HG03280 (cell line): ENCODE measurements around the gene HCAR1.
"Not testable (repeated sequence)": the region's sequence is repeated elsewhere in the genome, so short reads cannot be mapped to it uniquely, and the experiment has no call there.

ENCODE experiments used
- ATAC-seq: cut with Tn5 transposase; IDR thresholded peaks from one replicate; pipeline ENCODE4 v1.9.1; 2021; ENCODE audit warnings: mild to moderate bottlenecking, moderate library complexity; ENCODE audit not compliant: unreplicated experiment

HCAR1 gene, protein sequence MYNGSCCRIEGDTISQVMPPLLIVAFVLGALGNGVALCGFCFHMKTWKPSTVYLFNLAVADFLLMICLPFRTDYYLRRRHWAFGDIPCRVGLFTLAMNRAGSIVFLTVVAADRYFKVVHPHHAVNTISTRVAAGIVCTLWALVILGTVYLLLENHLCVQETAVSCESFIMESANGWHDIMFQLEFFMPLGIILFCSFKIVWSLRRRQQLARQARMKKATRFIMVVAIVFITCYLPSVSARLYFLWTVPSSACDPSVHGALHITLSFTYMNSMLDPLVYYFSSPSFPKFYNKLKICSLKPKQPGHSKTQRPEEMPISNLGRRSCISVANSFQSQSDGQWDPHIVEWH

DNA sequence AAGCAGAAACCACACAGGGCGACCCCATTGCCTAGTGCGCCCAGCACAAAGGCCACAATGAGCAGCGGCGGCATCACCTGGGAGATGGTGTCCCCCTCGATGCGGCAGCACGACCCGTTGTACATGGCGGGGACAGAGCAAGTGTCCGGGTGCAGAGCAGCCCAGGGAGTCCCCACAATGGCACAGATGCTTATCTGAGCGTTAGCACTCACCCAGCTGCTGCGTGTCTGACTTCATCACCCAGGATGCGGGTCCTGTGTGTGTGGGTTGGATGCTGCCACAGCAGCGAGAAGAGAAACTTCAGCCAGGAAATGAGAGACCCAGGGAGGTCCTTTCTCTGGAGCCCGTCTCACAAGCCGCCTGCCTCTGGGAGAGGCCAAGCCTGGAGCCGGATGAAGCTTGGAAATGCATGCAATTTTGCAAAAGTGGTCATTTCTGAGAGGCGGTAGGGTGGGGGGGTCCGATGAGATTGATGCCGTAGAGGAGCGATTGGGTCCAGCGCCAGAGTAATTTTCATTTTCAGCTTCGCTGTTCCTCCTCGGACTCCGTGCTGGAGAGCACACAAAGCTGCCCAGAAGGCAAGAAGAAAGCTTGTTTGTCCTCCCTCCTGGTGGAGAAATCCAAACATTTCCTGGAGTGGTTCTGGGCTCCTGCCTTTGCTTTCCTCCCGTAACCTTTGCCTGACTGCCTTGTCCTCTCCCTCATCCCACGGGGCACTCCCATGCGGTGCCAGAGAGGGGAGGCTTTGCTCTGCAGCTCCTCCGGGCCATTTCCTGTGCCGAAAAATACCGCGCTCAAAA, at the start of gene HCAR1:
Gene HCAR1 (minus strand): TSS at position 630 of the 800 bp plus-strand sequence. CDS start 505 bp downstream, at position 125.
- no peak for ATAC-seq

DNA sequence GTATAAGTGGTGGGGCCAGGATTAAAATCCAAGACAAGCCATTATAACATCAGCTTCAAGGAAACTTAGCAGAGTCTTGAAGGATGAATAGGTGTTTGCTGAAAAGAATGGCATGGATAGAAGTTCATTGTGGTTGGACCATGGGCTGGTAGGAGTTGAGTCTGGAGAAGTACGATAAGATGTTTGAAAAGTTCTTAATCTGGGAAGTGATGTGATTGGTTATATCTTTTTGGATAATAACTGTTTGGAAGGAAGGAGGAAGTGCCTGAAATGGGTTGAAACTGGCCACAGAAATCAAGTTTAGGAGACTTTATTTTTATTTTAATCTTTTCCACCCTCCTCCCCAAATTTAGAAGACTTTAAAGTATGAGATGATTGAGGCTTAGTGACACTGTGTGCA, 26.9 kb upstream of the HCAR1 start:
- no peak for ATAC-seq

DNA sequence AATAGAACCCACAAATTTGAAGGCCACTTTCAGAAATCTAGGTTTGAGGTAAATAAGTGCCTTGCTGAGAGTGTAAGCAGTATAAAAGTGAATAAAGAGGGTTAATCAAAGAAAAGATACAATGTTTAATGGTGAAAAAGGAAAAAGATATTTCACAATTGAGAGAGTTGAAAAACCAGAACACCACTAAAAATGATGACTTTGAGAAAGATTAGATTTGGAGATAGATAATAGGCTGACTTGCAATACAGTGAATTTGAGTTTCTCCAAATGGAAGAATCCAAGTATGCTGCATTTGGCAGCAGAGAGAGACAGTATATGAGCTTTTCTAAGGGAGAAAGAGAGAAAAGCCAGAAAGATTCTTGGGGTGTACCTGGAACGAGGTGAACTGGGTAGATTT, 24.1 kb upstream of the HCAR1 start:
- ATAC-seq: no peak

DNA sequence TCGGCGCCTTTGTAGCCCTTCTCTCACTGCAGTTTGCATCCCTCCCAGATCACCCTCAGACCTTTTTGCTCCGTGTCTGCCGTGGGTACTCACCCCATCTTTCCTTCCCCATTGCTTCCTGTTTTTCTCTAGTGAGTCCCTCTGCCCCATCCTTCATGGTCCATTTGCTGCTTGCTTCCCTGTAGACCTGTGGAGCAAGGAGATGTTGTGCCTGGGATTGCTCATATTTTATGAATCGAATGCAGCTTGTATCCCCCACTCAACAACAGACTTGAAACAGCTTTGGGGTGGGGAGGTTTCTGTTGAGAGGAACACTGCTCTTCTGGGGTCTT, 22.6 kb upstream of the HCAR1 start:
- ATAC-seq: no peak

DNA sequence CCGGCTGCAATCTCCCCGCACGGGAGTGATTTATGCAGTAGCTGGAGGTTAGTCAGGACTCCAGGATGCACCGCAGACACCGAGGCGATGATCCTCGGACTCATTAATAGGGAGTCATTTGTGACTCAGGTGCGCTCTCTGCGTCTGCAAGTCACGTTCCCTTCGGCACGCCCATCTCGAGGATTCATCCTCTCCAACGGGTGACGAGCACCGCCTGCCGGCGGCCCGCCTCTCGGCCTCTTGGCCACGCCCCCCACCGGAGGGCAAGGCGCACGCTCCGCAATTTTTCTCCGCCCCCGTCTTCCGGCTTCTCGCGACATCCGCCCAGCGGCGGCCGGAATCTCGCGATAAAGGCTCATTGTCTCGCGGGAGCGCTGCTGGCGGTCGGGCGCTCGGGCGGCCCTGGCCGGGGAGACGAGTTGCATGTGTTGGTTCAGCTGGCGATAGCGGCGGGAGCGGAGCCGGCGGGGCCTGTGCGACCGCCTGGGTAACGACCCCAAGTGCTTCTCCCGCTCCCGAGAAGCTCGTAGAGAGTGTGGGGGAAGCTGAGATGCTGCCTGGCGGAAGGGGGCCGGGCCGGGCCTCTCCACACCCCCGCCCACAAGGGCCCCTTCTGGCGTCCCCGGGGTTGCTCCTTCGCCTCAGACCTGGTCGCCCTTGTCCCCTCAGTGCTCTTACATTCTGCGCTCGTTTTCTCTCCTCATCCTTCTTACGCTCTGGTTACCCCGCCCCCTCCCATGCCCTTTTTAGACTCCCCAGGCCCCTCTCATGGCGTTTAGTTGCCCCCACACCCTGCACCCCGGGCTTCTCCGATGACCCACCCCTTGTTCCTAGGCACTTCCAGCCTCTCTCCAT, 22.0 kb upstream of the HCAR1 start, which contains the start of gene DENR:
Gene DENR (plus strand): TSS at position 361 of the 855 bp plus-strand sequence. CDS start 878 bp downstream, outside the sequence.
- peak; percentile 94 for ATAC-seq

DNA sequence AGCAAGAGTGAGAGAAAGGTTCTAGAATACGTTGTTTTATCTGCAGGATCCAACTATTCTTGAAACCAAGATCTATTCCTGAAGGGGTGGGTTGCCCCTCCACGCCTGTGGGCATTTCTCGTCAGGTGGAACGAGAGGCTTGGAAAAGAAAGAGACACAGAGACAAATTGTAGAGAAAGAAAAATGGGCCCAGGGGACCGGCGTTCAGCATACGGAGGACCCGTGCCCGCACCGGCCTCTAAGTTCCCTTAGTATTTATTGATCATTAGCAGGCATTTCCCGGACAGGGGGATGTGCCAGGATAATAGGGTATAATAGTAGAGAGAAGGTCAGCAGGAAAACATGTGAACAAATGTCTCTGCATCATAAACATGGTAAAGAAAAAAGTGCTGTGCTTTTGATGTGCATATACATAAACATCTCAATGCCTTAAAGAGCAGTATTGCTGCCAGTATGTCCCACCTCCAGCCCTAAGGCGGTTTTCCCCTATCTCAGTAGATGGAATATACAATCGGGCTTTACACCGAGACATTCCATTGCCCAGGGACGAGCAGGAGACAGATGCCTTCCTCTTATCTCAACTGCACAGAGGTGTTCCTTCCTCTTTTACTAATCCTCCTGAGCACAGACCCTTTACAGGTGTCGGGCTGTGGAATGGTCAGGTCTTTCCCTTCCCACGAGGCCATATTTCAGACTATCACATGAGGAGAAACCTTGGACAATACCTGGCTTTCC, 20.3 kb upstream of the HCAR1 start:
- ATAC-seq: not testable (repeated sequence)

DNA sequence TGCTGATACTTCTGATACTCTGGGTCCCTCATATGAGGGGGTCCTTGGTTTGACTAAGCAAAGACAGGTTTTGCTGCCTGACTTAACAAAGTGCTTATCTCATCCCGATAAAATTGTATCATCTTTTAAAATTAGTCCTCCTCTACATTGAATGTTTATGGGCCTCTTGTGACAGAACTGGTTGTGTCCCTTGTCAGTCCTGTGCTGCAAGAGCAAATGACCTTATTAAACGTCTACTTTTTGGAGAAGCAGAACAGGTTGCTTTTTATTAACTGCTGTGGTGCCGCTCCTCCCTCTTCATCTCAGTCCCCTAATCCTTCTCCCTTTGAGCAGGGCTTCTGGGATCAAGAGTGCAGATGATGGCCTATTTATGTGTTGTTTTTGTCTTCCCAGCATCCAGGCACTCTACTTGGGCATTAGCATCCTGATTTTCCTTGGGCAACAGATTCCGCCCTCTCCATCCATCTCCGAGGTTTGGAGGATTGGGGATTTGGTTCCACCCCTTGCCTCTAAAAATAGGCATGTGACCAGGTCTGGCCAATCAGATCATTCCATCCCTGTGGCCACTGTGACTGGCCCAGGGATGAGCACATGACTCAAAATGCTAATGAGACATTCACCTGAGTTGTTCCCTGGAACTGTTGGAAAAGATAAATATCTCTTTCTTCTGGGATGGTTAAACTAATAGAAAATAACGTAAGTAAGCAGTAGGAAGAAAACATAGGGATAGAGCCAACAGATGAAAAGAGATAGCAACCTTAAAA, 19.1 kb upstream of the HCAR1 start:
- no peak for ATAC-seq

DNA sequence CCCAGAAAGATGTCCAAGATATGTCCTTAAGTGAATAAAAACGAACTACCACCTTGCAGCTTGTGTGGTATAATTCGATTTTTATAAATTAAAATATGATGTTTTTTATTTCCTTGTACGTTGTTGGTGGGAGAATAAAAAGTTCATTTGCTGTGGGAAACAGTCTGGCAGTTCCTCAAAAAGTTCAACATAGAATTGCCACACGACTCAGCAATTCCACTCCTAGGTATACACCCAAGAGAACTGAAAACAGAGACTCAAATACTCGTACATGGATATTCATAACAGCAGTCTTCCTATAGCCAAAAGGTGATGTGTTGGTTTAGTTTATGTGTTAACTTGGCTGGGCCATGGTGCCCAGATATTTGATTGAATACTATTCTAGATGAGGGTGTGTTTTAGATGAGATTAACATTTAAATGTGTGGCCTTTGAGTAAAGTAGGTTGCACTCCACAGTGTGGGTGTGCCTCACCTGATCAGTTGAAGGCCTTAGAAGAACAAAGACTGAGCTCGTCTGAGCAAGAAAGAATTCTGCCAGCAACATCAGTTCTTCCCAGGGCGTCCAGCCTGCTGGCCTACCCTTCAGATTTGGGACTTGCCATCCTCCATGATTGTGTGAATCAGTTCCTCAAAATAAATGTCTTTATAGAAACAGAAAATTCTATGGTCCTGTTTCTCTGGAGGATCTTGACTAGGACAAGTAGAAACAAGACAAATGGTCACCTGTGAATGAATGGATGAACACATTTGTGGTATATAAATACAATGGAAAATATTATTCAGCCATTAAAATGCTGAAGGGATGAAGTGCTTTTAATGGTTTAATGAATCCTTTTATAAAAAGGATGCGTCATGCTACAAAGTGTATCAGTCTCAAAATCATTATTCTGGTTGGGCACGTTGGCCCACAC, 16.8 kb upstream of the HCAR1 start:
- ATAC-seq: no peak

DNA sequence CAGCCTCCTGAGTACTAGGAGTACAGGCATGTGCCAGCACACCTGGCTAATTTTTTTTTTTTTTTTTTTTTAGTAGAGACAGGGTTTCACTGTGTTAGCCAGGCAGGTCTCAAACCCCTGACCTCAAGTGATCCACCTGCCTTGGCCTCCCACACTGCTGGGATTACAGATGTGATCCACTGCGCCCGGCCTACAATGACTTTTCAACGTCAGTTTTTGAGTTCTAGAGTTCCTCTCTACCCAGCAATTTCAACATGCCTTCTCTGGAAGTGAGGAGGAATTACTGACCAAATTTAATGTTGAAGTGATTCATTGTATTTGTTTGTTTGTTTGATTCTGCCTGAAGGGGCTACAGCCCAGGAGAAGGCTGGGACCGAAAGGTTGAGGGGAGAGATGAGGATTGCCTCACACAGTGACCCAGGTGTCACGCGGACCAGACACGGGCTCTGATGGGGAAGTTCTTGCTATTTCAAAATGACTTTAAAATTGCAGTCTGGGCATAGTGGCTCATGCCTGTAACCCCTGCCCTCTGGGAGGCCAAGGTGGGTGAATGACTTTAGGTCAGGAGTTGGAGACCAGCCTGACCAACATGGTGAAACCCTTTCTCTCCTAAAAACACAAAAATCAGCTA, 13.4 kb upstream of the HCAR1 start:
- ATAC-seq: no peak

DNA sequence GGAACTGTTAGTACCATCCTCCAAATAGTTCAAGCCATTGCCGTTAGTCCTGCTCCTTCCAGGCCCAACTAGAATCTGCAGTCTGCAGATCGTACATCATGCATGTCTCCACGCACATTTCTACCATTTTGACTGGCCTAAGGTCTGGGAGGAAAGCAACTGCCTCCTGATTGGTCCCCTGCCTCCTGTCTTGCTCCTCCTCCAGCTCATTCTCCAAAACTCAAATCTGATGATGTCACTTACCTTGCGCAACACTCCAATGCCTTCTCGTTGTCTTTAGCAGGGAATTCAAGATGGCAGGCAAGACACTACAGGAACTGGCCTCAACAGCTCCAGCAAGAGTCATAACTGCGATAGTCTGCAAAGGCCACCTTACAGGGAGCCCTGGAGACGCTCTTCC, 9.7 kb upstream of the HCAR1 start:
- ATAC-seq: no peak

DNA sequence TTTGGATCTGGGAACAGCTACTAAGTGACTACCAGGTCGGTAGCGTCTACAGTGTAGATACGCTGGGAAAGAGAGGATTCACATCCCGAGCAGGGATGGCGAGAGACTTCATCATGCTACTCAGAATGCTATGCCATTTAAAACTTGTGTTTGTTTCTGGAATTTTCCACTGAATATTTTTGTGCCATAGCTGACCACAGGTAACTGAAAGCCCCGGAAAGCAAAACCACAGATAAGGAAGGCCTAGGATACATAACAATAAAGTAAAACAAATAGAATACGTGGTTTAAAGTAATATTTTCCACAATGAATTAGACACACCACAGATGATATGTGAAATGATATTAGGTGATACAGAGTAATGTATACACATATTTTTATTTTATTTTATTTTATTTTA, 7.9 kb upstream of the HCAR1 start:
- no peak for ATAC-seq

DNA sequence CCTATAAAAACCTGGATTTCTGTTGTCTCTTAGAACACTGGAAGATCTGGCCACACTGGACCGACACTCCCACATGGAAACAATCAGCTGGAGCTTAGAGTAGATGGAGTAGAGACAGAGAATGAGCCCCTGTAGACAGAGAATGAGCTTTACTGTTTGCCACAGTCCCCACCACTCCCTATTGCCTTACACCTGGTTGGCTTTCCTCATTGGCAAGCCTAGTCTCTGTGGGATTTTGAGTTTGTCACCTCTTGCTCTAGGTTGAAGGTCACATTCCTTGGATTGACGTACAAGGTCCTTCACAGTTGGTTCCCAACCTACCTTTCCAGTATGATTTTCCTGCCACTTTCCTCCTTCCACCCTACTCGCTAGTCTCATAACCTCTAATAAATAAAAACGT, 2.0 kb upstream of the HCAR1 start:
- no peak for ATAC-seq

DNA sequence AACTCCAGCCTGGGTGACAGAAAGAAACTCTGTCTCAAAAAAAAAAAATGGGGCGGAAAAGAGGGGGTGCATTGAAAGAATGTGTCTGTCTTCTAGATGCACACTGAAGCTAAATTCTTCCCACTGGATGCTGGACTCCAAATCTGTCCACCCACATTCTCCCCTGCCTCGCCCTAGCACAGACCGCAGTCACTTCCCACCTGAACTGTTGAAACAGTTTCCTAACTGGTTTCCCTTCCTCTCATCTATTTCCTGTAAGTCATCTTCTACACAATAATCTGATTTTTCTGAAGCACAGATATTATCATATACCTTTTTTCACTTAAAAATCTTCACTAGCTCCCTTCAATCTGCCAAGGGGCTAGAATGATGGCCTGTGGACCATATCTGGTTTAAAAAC, 1.5 kb upstream of the HCAR1 start:
- ATAC-seq: no peak

DNA sequence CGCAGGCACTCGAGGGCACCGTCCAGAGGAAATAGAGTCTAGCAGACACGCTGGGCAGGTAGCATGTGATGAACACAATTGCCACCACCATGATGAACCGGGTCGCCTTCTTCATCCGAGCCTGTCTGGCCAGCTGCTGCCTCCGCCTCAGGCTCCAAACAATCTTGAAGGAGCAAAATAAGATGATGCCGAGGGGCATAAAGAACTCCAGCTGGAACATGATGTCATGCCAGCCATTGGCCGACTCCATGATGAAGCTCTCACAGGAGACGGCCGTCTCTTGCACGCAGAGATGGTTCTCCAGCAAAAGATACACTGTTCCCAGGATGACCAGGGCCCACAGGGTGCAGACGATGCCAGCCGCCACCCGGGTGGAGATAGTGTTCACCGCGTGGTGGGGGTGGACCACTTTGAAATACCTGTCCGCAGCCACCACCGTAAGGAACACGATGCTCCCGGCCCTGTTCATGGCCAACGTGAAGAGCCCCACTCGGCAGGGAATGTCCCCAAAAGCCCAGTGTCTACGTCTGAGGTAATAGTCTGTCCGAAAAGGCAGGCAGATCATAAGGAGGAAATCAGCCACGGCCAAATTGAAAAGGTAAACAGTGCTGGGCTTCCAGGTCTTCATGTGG, 945 bp downstream of the HCAR1 start:
- ATAC-seq: no peak

DNA sequence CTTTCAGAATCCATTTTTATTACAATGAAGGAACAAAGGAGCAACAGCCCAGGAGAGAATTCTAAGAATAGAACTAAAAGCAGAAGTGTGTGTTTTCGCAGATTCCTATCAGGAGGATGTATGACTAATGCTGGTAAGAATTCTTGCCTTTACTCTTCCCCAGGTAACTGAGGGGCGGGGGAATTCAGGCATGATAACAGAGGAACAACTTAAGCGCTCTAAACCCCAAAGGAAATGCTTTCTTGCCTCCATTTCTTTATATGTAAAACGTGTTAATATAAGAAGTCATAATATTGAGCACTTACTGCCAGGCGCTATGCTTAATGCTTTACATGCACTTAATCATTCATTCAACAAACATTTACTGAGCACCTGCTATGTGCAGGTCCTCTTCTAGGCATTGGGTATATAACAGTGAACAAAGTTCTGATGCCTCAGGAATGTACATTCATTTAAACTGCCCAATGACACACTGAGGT, 4.5 kb downstream of the HCAR1 start:
- no peak for ATAC-seq

DNA sequence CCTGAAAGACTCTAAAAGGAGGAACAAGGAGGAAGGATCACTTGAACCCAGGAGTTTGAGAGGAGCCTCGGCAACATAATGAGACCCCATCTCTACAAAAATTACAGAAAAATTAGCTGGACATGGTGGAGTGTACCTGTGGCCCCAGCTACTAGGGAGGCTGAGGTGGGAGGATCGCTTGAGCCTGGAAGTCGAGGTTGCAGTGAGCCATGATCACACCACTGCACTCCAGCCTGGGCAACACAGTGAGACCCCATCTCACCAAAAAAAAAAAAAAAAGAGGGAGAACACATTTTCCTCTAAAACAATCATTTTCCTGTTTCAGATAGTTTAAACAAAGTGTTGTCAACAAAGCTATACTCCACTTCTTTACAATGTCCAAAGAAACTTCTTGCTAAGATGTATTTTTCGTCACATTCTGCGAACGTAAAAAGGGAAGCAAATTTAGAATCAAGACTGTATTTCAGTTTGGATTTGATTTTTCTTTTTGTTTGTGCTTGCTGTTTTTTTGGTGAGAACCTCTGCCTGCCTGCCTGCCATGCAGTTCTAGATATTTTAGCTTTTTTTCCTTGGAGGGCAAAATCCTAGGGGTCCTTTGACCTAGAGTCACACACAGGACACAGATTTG, 5.1 kb downstream of the HCAR1 start:
- ATAC-seq: no peak

DNA sequence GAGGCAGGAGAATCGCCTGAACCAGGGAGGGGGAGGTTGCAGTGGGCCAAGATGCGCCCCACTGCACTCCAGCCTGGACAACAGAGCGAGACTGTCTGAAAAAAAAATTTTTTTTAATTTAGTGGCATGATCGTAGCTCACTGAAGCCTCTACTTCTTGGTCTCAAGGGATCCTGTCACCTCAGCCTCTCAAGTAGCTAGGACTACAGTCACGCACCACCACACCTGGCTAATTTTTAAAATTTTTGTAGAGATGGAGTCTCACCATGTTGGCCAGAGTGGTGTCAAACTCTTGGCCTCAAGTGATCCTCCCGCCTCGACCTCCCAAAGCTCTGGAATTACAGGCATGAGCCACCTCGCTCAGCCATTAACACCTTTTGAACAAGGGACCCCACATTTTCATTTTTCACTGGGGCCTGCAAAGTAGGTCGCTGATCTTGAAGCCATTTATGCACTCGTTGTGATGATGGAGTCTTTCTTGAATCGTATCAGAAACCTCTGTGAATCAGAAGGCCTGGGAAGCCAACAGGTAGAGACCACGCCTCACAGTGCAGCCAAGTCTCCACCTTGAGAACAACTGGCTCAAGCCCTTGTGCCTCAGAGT, 5.9 kb downstream of the HCAR1 start:
- ATAC-seq: no peak
